ENCODE results near the gene GUSB.

The GUSB gene

DNA sequence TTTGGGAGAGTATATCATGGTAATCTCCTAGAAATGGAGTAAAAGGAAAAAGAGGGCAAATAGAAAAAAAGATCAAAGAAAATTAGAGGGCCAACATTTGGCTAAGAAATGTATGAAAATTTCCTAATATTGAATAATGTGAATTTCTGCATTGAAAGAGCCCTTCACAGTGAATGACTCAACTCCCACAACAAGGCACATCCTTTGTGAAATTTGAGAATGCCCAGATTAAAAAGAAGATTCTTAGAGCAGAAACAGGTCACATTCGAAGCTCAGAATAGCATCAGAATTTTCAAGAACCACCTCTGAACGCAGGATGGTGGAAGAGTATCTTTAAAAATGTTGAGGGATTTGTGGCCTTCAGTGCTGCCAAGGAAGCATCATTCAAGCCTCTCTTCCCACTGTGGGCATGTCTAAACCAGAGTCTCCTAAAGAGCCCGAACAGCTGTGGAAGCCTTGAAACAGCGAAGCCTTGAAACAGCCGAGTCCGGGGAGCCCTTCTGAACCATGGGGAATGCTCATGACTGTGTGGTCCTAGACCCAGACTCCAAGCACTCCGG, 43.6 kb downstream of the GUSB start:
- DNase-seq: no peak

GRCh38 chr7:65937296-65937695, 44.7 kb downstream of the GUSB start:
- DNase-seq: no peak

- no peak for DNase-seq
These were observed 50.3 kb downstream of the GUSB start for GRCh38 chr7:65931685-65932084.

- no peak for DNase-seq
These were observed 54.2 kb downstream of the GUSB start for GRCh38 chr7:65927489-65928448.

GRCh38 chr7:65926588-65926987, 55.4 kb downstream of the GUSB start:
- no peak for DNase-seq

- DNase-seq: no peak
These were observed 57.0 kb downstream of the GUSB start for GRCh38 chr7:65925040-65925439.

DNA sequence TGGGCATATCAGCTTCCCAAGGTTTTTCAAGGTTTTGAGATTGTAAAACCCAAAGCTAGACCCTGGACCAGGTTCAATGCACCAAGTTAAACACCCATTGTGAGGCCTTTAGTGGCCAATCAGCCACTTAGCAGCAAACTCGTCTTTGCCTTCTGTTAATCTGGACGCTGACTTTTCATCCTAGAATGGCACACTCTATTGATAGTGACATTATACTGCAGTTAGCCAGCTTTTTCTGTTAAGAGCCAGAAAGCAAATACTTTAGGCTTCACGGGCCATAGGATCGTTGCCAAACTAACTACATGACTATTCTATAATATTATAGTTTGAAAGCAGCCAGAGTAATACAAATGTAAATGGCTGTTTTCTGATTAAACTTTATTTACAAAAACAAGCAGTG, 57.8 kb downstream of the GUSB start:
- no peak for DNase-seq

DNA sequence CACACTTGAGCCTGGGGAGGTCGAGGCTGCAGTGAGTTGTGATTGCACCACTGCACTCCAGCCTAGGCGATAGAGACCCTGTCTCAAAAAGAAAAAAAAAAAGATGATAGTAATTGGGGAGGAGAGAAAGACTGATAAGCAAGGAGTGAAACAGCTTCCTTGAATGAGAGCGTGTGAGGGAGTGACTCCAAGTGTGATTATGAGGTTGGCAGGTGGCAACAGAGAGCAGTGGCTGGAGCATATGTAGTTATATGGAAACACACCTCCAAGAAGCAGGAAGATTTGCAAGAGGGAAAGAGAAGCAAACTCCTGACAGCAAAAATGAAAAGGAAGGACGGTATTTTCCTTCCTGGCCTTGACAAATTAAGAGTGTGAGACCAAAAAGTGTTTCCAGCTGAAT, 58.7 kb downstream of the GUSB start:
- no peak for DNase-seq

DNA sequence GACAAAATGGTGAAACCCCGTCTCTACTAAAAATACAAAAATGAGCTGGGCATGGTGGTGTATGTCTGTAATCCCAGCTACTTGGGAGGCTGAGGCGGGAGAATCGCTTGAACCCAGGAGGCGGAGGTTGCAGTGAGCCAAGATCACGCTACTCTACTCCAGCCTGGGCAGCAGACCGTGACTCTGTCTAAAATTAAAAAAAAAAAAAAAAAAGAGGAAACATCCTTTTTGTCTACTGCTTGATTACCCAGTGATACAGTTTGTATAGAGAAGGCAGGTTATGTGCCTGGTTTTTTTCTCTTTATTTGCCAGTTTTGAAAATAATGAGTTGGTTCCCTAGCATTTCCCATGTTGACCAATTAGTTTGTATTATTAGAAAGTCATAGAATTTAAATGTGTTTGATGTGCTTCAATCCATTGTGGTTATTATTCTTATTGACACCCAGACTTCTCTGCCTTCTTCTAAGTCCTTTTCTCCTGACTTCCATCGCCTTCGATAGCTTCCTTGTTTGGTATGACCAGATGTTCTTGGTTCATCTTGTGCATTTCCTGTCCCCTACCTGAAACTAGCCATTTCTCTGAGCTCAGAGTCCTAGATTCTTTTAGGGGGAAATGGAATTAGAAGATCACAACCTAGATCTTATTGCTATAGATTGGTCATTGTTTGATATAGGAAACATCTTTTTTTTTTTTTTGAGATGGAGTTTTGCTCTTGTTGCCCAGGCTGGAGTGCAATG, 65.9 kb downstream of the GUSB start:
- DNase-seq: no peak

GRCh38 chr7:65912237-65912636, 69.8 kb downstream of the GUSB start:
- DNase-seq: no peak

Measured in anterior cingulate cortex (tissue), 58 donors.